Measurements from ENCODE around the gene ALKBH1.
"Not testable (repeated sequence)": the region's sequence is repeated elsewhere in the genome, so short reads cannot be mapped to it uniquely, and the experiment has no call there.

The ALKBH1 gene

DNA sequence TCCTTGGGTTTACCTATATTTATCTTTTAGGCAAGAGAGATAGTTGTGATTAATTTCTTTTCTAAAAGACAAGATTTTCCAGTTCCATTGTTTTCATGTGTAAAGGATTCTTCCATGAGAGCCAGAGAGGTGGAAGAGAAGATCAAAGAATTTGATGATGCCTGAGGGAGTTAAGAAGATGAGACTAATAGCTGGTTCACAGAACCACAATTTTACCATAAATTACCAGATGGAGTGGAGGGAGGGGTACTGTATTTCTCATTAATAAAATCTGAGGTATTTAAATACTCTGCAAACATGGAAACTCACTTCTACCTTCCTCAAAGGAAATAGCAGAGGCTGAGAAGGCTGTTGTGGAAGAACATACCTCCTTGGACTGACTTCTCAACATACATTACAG, 34.6 kb downstream of the ALKBH1 start:
- DNase-seq: no peak

DNA sequence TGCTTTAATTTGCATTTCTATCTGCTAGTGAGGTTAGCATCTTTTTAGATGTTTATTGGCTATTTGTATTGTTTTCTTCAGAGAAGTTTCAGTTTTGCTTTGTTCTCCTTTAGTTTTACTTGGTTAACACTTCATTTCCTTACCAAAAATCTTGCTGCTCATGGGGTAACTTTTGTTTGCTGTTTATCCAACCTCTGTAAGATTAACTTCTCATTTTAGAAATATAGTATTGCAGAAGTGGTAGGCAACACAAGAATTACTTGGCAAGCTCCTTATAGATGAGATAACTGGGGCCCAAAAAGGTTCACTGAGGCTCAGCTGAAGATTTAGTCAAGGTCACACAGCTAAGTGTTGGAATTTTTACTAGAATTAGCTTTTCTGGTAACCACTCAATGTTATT, 40.5 kb downstream of the ALKBH1 start:
- DNase-seq: no peak

DNA sequence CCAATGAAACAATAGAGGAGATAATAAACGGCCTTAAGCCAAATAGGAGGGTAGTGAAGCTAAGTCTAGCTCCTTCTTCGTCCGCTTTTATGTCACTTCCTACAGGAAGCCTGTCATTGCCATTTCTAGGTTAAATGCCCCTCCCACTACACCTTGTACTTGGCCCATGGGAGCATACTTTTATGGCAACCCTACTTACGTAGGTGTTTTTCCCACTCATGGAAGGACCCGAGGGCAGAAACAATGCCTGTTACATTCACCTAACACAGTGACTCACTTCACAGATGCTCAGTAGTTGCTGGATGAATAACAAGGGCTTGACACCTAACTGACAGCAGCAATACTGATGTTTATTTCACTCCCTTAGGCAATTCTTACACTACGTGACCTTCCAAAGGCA, 44.5 kb downstream of the ALKBH1 start:
- DNase-seq: no peak

DNA sequence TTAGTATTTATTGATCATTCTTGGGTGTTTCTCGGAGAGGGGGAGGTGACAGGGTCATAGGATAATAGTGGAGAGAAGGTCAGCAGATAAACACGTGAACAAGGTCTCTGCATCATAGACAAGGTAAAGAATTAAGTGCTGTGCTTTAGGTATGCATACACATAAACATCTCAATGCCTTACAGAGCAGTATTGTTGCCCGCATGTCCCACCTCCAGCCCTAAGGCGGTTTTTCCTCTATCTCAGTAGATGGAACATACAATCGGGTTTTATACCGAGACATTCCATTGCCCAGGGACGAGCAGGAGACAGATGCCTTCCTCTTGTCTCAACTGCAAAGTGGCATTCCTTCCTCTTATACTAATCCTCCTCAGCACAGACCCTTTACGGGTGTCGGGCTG, 46.3 kb downstream of the ALKBH1 start:
- not testable (repeated sequence) for DNase-seq

DNA sequence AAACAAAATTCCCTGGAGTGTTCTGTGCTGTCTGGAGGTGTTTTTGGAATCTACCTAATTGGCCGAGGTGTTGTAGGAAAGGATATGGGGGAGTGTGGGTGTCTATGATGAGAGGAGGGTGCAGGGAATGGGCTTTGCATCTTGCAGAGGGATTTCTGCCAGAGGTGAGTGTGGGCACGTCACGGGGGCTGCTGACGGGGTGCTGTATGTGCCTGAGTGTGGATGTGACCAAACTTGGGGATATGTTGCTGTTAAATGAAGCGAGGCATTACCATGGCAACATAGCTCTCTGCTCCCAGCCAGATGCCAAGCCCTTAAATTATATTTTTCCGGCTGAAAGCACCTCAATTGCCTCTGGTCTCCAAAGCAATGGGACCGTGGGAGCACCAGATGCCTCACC, 47.1 kb downstream of the ALKBH1 start:
- DNase-seq: no peak

DNA sequence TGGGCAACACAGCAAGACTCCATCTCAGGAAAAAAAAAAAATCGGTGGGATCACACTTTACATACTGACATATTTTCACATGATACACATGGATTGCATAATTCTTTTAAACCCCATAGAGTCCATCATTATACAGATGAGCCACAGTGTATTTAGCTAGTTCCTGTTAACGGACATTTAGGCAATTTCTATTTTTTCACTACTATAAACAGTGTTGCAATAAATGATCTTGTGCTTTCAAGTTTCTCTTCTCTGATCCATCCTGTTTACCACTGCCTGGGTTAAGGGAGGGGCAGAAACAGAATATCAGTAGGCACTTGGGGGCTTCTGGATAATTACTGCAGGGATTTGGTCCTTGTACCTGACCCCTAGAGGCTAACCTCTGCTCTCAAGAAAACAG, 48.0 kb downstream of the ALKBH1 start:
- no peak for DNase-seq

DNA sequence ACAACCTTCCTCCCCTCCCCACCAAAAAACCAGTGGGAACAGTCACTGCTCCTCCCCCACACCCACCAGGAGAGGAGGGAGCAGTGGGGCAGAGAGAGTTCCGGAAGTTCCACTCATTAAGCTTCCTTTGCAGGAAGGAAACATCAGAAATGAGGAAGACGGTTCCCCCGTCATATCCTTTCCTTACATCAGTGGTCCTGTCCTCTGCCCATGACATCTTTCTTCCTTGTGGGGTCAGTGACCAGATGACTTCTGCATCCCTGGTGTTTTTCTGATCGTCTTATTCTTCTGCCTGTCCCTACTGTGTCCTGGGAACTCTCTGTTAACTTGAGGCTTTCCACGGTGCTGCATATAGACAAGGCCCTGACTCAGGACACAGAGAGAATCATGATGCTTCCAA, 50.5 kb downstream of the ALKBH1 start:
- no peak for DNase-seq

DNA sequence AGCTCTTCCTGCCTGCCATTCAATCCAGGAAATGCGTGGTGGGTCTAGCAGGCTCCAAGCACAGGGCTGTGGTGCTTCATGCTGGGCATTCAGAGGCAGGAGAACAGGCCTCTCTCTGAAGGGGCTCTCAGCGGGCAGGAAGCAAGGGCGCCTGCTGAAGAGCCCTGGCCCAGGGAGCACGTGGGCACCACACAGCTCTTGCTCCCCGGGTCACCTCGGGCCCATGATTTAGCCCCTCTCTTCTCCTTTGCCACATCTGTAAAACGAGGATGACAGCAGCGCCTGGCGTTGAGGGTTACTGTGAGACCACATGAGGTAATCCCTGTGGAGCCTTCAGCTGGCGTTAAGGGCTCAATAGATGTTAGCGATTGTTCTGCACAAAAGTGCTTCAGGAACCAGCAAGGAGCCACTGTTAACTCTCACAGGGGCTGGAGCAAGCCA, 53.8 kb downstream of the ALKBH1 start:
- no peak for DNase-seq

DNA sequence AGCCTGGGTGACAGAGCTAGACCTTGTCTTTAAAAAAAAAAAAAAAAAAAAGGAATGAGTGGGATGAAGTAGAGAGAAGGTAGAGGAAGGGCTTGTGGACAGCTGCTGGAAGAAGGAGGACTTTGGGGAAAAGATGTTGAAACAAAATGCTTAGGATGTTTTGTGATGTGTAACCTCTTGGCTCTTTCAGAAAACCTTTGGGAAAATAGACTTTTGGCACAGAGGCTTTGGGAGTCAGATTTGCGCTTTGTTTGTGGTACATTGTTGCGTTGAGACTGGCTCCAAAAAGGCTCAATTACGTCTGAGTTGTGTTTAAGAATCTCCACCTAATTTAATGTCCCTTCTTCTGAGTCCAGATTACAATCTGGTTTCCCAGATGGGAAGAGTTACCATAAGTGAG, 58.5 kb downstream of the ALKBH1 start:
- no peak for DNase-seq

DNA sequence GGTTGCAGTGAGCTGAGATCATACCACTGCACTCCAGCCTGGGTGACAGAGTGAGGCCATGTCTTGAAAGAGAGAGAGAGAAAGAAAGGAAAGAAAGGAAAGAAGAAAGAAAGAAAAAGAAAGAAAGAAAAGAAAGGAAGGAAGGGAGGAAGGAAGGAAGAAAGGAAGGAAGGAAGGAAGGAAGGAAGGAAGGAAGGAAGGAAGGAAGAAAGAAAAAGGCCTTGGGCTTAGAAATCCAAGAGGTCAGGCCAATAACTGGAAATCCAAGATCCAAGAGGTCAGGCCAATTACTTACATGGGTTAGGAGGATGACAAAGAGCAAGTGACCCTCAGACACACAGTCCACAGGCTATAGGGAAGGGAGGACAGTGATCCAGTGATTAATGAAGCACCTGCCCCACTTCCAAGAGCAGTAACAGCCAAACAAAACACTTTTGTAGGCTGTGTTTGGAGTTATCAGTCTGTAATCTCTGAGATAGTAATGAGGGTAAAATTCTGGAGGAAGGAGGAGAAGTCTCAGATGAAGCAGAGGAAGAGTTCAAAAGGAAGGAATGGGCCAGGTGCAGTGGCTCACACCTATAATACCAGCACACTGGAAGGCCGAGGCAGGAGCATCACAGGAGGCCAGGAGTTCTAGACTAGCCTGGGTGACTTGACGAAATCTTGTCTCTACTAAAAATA, 59.2 kb downstream of the ALKBH1 start:
- DNase-seq: no peak

DNA sequence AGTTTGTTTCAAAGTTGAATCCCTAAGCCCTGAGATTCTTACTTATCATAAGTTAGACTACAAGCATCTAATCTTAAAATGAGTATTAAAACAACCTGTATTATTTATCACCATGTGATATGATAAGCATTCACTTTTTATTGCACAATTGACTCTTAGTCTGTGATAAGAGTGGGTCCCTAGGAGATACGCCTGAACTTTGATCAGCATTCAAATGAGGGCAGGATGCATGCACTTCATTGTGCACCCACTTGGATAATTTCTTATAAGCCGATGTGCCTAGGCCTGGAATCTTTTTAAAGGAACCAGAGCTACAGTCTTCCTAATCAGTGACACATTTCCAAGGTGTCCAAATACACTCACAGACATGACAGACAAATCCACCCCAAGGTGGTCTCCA, 60.0 kb downstream of the ALKBH1 start:
- DNase-seq: no peak

DNA sequence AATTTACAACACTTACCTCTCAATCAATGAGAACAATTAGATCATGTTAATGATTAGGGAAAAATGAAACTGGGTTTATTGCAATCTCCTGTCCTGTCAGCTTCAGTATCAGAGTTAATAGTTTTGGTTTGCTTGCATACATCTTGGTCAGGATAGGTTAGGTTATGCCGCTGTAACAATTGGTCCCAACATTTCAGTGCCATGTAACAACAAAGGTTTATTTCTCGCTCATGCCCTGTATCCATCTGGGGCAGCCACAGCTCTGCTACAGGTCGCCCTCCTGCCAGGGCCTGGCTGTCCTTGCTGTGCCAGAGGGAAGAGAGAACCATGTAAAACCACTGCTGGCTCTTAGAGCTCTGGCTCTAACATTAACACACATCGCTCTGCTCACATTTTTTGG, 60.9 kb downstream of the ALKBH1 start:
- DNase-seq: no peak

DNA sequence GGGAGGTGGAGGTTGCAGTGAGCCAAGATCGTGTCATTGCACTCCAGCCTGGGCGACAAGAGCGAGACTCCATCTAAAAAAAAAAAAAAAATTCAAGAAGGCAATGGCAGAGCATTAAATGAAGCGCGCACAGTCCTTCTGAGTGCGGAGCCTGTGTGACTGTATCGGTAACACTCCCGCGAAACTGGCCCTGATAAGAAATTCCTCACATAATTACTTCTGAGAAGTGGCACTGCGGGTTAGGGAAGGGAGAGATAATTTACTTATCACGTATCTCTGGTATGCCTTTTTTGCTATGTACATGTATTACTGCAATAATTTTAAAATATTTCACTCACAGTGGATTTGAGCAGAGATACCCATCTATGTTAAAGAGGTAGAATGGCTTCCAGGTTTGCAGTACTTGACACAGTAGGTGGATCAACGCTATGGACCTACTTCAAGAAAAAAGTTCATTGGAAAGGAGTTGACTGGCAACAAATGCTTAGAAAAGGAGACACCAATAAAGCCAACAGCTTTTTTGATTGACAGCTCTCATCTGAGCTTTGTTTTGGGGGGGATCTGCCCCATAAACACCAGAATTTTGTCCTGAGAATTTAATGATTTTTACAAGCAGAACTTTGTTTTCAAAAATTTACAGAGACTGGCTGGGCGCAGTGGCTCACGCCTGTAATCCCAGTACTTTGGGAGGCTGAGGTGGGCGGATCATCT, 62.1 kb downstream of the ALKBH1 start:
- DNase-seq: no peak

DNA sequence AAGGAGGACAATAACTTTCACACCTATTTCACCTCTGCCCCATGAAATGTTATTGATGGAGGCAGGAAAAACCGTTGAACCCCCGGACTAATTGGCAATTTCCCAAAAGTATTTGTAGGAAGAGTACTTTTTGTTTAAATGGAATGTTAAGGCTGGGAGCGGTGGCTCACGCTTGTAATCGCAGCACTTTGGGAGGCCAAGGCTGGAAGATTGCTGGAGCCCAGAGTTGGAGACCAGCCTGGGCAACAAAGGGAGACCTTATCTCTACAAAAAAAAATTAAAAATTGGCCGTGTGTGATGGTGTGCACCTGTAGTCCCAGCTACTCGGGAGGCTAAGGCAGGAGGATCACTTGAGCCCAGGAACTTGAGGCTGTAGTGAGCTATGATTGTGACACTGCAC, 65.4 kb downstream of the ALKBH1 start:
- no peak for DNase-seq

DNA sequence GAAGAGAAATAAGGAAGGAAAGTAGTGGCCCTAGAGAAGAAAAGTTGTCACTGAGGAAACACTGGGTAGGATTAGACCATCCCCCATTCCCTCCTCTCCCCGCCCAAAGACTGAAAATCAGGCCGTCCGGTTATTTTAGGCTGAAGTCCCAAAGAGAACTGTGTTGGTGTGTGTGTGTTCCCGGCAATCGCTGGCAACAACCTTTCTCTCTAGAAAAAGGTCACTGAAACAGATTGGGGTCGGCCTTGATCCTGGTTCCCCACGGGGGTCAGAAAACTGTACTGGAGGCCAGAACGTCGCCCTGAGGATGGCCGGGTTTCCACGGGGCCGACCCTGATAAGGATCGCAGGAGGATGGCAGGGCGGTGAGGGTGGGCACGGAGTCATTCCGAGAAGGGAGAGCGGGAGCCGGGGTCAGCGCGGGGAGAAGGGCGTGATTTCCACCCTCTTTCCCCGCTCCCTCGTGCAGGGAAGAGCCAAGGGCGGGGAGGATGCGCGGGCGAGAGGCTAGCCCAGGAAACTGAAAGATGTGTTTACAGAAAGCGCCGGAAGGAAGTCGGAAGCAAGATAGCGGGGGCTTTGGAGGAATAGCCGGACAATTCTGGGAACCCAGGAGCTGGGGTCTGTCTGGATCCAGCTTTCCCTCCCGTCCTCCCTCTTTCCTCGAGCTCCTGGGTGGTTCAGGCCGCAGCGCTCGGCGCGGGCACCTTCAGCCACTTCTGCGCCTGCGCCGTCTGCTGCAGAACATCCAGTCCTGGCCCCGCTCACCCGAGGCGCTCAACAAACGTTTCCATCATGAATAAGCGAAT, 66.1 kb downstream of the ALKBH1 start:
- DNase-seq: no peak

DNA sequence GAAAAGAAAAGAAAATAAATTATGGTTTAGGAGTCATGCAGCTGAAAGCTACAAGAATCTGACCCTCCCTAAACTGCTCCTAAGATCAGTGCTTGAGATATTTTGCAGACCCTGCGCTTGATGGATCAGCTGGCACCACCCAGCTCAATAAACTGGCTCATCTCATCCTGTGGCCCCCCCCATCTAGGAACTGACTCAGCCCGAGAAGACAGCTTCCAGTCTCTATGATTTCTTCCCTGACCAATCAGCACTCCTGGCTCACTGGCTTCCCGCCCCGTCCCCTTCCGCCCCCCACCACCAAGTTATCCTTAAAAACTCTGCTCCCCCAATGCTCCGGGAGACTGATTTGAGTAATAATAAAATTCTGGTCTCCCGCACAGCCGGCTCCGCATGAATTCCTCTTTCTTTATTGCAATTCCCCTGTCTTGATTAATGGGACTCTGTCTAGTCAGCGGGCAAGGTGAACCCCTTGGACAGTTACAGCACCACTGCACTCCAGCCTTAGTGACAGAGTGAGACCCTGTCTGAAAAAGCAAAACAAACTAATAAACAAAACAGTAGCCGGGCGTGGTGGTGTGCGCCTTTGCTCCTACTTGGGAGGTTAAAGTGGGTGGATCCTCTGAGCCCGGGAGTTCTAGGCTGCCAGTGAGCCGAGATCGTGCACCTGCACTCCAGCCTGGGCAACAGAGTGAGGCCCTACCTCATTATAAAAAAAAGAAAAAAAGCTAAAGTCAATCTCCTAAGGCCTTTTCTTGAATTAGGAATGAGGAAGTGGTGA, 66.9 kb downstream of the ALKBH1 start:
- DNase-seq: no peak

DNA sequence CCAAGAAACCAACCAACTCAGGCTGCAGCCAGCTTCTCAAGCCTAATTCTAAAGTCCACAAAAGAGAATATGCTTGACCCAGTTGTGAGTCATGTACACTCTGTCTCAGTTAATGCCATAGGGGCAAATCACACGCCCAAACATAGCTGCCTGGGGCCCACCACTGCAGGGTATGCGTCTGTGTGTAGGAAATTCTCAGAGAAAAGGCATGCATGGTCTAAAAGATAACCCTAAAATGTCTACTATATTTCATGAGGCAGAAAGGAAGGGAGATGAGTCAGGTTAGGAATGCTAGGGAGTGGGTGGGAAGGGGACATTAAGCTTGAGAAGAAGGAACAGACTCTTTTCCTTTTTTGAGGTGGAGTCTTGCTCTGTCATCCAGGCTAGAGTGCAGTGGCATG, 69.1 kb downstream of the ALKBH1 start:
- DNase-seq: no peak

DNA sequence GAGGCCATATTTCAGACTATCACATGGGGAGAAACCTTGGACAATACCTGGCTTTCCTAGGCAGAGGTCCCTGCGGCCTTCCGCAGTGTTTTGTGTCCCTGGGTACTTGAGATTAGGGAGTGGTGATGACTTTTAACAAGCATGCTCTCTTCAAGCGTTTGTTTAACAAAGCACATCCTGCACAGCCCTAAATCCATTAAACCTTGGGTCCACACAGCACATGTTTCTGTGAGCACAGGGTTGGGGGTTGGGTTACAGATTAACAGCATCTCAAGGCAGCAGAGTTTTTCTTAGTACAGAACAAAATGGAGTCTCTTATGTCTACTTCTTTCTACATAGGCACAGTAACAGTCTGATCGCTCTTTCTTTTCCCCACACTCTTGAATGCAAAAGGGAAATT, 72.0 kb downstream of the ALKBH1 start:
- not testable (repeated sequence) for DNase-seq

DNA sequence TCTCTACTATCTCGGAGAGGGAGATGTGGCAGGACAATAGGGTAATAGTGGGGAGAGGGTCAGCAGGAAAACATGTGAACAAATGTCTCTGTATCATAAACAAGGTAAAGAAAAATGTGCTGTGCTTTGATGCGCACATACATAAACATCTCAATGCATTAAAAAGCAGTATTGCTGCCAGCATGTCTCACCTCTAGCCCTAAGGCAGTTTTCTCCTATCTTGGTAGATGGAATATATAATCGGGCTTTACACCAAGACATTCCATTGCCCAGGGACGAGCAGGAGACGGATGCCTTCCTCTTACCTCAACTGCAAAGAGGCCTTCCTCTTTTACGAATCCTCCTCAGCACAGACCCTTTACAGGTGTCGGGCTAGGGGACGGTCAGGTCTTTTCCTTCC, 72.4 kb downstream of the ALKBH1 start:
- not testable (repeated sequence) for DNase-seq

DNA sequence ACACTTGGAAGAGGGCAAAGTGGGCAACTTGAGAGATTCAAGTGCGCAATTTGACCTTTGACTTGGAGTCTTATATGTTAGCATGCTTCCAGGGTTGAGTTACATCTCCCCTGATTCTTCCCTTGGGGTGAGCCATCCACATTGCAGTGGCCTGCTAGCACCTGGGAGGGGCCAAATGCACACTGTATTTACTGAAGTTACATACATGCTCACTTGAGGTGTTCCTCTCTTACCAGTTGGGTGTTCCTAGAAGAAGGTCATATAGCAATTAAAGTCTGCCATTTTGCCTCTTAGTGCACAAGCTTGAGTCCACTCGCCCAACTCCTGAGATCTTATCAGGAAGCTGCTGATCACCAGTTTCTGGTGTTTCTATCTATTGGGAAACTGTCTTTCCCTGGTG, 77.7 kb downstream of the ALKBH1 start:
- no peak for DNase-seq

DNA sequence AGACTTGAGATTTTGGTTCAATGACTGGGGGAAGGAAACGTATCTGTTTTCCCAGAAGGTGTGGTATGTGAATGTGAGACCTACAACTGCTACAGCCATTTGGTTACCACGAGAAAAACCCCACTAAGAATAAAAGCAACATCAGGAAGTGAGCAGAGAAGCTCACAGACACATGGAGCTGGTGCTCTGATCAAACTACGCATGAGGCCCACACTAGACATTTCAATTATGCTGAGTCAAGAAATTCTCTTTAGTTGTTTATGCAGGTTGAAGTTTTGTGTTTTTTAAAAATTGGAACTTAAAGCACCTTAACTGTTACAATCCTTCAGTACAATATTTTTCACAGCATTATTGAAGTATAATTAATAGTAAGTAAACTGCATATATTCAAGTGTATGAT, 82.5 kb downstream of the ALKBH1 start:
- DNase-seq: no peak

DNA sequence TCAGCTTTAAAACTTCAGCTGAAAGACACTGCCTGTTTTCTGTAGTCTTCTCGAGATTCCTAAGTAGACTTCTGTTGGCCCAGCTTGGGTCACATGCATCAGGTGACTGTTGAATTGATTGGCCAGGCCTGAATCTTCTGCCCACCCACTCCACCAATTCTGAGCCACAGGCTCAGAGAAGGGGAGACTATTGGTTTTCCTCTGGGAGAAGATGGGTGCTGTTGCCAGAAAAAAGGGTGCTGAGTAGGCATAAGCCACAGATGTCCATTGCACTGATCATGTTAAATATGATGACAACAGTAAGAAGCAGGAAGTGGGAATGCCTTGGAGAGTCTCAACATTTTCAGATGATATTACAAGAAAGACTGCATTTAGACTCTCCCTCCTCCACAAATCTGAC, 84.6 kb downstream of the ALKBH1 start:
- DNase-seq: no peak
